ENCODE results near the gene METAP1D. TPM values are rescaled to one million over a fixed set of nuclear protein-coding genes. Genes with fewer than 3 reads are reported as not detected.

The METAP1D gene
- total RNA-seq, 4 donors from 2014 or later: 0.75 to 6.4 (median 3.6) TPM

GRCh38 chr2:172048508-172049503 lies 49.1 kb downstream of the METAP1D start:
- intact Hi-C loops (cut with DNase I; ENCODE audit: low total_unique reads): no loop called here
- 94 to 98% methylated on average over 4 to 6 of the region's 6 CpGs for WGBS, 2 donors (ENCODE audit: low coverage in 1 of 2)

DNA sequence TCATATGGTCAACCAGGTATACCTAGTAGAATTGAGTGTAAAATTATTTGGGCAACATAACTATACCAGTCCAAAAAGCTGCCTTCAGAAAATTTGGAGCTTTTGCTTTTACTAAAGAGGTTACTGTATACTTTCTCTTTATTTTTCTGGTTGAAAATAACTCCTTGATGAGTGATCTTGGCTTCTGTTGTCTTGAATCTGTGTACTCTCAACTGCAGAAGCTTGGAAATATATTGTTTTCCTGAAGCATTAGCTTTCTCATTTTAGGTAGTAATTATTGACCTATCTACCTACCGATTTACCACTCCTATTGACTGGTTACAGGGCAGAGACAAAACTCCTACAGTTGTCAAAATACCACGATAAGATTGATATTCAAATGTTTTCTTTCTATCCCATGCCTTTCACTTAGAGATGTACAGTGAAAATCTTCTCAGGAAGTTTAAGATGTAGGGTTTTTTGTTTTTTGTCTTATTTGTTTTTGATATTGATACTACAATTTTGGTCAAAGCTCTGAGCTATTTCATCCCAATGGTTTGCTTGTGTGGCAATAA lies 49.9 kb downstream of the METAP1D start:
- no peak for TF ChIP-seq POLR2AphosphoS5 (IDR thresholded peaks at IDR 0.05)
- DNase-seq: no peak
- no peaks in the 10 kb centered on the region for H3K9me3 ChIP-seq
- intact Hi-C loops (cut with DNase I; ENCODE audit: low total_unique reads) (no loop called here), in situ Hi-C loops (cut with MboI; ENCODE audit: low pct_ligation_motif_present in 1 of 4, low pct_unique_long_range_greater_than_20kb in 1 of 4, low sequenced_read_pairs in 3 of 4) (no loop called here)
- H3K27me3 ChIP-seq: no peaks in the 10 kb centered on the region
- H3K4me1 ChIP-seq: peaks cover 0 to 2% (median 0%) of the 10 kb centered on the region in 4 donors
- no peak overlapping the region for H3K27ac ChIP-seq
- WGBS, 2 donors (ENCODE audit: low coverage in 1 of 2): 93 to 100% methylated on average over 2 of the region's 2 CpGs
- no peaks in the 10 kb centered on the region for H3K36me3 ChIP-seq
- H3K4me3 ChIP-seq: no peak overlapping the region

More at GRCh38 chr2:172048508-172049503, 49.1 kb downstream of the METAP1D start:
- no peak for TF ChIP-seq EP300 (IDR thresholded peaks at IDR 0.05; ENCODE audit: low read depth)
- TF ChIP-seq POLR2AphosphoS5 (IDR thresholded peaks at IDR 0.05): no peak
- TF ChIP-seq POLR2A (IDR thresholded peaks at IDR 0.05): no peak
- TF ChIP-seq, protein P1, sequence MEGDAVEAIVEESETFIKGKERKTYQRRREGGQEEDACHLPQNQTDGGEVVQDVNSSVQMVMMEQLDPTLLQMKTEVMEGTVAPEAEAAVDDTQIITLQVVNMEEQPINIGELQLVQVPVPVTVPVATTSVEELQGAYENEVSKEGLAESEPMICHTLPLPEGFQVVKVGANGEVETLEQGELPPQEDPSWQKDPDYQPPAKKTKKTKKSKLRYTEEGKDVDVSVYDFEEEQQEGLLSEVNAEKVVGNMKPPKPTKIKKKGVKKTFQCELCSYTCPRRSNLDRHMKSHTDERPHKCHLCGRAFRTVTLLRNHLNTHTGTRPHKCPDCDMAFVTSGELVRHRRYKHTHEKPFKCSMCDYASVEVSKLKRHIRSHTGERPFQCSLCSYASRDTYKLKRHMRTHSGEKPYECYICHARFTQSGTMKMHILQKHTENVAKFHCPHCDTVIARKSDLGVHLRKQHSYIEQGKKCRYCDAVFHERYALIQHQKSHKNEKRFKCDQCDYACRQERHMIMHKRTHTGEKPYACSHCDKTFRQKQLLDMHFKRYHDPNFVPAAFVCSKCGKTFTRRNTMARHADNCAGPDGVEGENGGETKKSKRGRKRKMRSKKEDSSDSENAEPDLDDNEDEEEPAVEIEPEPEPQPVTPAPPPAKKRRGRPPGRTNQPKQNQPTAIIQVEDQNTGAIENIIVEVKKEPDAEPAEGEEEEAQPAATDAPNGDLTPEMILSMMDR (IDR thresholded peaks at IDR 0.05): no peak
- Histone ChIP-seq H3K36me3 (no peaks in the 10 kb centered on the region), H3K9me3 (no peaks in the 10 kb centered on the region), H3K4me1 (peaks cover 0 to 2% (median 0%) of the 10 kb centered on the region in 4 donors), H3K27me3 (no peaks in the 10 kb centered on the region), H3K27ac (no peak overlapping the region), H3K4me3 (no peak overlapping the region)
- DNase-seq: no peak
- in situ Hi-C loops (cut with MboI; ENCODE audit: low pct_ligation_motif_present in 1 of 4, low pct_unique_long_range_greater_than_20kb in 1 of 4, low sequenced_read_pairs in 3 of 4): no loop called here

- H3K27ac ChIP-seq: no peak overlapping the region
- peaks cover 0 to 2% (median 0%) of the 10 kb centered on the region in 4 donors for H3K4me1 ChIP-seq
- TF ChIP-seq POLR2AphosphoS5 (IDR thresholded peaks at IDR 0.05) (no peak), POLR2A (IDR thresholded peaks at IDR 0.05) (no peak)
- TF ChIP-seq, protein P1 (IDR thresholded peaks at IDR 0.05): no peak
- intact Hi-C loops (cut with DNase I; ENCODE audit: low total_unique reads) (no loop called here), in situ Hi-C loops (cut with MboI; ENCODE audit: low pct_ligation_motif_present in 1 of 4, low pct_unique_long_range_greater_than_20kb in 1 of 4, low sequenced_read_pairs in 3 of 4) (no loop called here)
- 86 to 97% methylated on average over 1 of the region's 1 CpG for WGBS, 2 donors (ENCODE audit: low coverage in 1 of 2)
- H3K9me3 ChIP-seq: no peaks in the 10 kb centered on the region
- no peak overlapping the region for H3K4me3 ChIP-seq
- no peak for DNase-seq
- no peaks in the 10 kb centered on the region for H3K27me3 ChIP-seq
- no peaks in the 10 kb centered on the region for H3K36me3 ChIP-seq
Measured at GRCh38 chr2:172050479-172051125, 50.8 kb downstream of the METAP1D start.

GRCh38 chr2:172052000-172052983 lies 52.5 kb downstream of the METAP1D start:
- intact Hi-C loops (cut with DNase I; ENCODE audit: low total_unique reads) (no loop called here), in situ Hi-C loops (cut with MboI; ENCODE audit: low pct_ligation_motif_present in 1 of 4, low pct_unique_long_range_greater_than_20kb in 1 of 4, low sequenced_read_pairs in 3 of 4) (no loop called here)
- Histone ChIP-seq H3K4me3 (no peak overlapping the region), H3K4me1 (peaks cover 0 to 2% (median 0%) of the 10 kb centered on the region in 4 donors), H3K27ac (no peak overlapping the region), H3K27me3 (no peaks in the 10 kb centered on the region), H3K36me3 (no peaks in the 10 kb centered on the region), H3K9me3 (no peaks in the 10 kb centered on the region)
- no peak for DNase-seq
- 58 to 61% methylated on average over 4 of the region's 4 CpGs for WGBS, 2 donors (ENCODE audit: low coverage in 1 of 2)
- TF ChIP-seq, protein P1 (IDR thresholded peaks at IDR 0.05): no peak
- TF ChIP-seq EP300 (IDR thresholded peaks at IDR 0.05; ENCODE audit: low read depth): no peak
- TF ChIP-seq POLR2AphosphoS5 (IDR thresholded peaks at IDR 0.05): no peak
- no peak for TF ChIP-seq POLR2A (IDR thresholded peaks at IDR 0.05)
